ENCODE data around the gene NEDD4.
"Not testable (repeated sequence)": the region's sequence is repeated elsewhere in the genome, so short reads cannot be mapped to it uniquely, and the experiment has no call there.

NEDD4 gene

DNA sequence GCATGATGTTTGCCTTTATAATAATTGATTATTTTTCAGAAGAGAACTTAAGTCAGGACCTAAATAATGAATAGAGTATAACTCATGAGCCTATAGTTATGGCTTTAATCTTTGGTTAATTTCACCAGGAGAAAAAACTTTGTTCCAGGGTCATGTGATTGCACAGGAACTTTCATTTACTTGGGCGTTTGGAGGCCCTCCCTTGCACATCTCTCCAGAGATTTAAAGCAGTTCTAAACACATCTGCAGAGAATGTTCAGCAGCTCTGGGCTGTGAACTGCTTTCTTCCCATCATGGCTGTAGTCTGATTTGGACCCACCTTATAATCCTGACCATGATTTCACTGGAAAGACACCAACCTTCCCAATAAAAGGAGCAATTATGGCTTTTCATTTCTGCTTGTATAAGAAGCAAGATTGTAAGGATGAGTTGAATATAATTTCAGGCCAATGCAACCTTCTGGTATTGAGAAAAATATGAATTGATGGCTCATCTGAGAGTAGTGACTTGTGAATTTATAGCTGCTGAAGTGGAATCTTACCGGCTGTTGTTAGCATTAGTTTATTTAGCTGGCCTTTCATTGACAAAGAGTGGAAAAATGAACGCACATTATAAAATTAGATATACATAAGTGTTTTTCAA is 169.6 kb downstream of the NEDD4 start:
- ATAC-seq, result no peak

DNA sequence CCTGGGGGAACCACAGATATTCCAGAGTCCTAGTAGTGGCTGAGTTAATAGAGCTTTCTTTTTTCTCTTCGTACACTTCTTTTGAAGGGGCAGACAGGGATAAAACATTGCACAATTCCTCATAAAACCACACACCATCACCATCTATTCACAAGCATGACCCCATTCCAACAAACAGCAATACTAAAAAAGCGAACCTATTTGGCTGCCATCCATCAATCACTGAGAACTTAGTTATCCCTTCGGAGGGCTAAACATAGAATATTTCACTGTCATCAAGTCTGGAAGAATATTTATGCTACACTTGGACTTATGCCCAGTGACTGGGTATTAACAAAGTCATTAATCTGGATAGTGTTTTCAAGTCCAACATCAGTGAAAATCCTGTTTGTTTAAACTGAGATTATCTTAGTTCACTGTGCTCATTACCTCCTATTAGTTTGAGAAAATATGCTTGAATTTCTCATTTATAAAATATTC is 170.2 kb downstream of the NEDD4 start:
- no peak for ATAC-seq

DNA sequence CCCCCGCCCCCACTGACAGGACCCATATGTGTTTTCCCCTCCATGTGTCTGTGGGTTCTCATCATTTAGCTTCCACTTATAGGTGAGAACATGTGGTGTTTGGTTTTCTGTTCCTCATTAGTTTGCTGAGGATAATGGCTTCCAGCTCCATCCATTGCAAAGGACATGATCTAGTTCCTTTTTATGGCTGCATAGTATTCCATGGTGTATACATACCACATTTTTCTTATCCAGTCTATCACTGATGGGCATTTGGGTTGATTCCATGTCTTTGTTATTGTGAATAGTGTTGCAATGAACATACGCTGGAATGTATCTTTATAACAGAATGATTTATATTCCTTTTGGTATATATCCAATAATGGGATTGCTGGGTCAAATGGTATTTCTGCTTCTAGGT is 171.7 kb downstream of the NEDD4 start:
- ATAC-seq, result not testable (repeated sequence)

DNA sequence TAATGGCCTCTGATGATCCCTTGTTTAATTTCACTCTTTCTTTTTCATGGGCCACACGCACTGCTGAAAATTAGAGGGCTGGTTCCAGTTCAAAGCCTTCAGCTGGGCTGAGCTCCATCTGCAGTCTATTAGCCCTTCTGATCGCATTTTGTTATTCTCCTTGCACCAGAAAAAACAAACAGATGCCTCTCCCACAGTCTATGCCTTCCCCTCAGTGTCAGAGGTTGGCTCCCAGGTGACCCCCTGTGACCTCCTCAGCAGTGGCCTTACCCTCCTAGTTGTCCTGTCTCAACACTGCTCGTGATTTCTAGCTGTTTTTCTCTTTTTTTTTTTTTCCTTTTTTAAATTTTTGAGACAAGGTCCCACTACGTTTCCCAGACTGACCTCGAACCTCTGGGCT is 173.4 kb downstream of the NEDD4 start:
- no peak for ATAC-seq

DNA sequence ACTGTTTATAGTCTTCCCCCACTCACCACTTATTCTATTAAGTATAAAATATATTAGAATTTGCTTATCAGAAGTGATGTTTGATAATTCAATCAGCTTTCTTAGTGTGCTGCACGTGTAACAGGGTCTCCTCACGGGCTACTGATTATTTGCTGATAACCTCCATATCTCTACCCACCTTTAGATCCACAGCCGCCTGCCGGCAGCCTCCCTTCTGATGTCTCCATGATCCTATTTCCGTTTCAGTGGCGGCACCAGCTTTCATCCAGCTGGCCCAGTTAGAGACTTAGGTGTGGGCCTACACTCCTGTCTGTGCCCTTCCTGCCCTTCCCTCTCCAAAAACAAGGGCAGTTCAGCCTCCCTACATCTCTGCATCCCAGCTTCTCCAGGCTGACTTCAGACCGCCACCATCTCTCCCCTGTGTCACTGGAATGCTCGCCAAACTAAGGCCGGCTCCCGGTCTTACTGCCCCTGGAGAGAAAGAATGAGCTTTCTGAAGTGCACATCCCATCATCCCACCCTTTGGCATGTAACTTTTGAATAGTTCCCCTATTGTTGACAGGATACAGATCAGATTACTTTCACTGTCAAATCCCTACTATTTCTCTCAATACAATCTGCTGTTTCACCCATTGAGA is 173.9 kb downstream of the NEDD4 start:
- no peak for ATAC-seq

DNA sequence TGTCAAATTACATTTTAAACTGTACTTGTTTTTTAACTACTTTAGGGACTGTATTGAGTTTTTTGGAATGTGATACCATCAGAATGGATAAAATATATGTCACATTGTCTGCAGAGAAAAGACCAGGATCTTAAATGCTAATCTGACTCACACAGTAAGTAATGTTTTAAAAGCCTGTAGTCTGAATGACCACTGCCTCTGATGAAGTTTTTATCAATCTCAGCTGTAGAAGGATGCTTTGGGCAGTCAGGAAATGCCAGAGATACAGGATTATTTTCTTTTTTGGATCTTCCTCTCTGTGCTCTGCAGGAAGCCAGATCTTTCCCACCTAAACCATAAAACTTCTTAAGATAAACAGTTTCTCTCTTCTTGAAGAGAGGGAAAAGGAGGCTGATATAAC is 177.4 kb downstream of the NEDD4 start:
- ATAC-seq, result no peak

DNA sequence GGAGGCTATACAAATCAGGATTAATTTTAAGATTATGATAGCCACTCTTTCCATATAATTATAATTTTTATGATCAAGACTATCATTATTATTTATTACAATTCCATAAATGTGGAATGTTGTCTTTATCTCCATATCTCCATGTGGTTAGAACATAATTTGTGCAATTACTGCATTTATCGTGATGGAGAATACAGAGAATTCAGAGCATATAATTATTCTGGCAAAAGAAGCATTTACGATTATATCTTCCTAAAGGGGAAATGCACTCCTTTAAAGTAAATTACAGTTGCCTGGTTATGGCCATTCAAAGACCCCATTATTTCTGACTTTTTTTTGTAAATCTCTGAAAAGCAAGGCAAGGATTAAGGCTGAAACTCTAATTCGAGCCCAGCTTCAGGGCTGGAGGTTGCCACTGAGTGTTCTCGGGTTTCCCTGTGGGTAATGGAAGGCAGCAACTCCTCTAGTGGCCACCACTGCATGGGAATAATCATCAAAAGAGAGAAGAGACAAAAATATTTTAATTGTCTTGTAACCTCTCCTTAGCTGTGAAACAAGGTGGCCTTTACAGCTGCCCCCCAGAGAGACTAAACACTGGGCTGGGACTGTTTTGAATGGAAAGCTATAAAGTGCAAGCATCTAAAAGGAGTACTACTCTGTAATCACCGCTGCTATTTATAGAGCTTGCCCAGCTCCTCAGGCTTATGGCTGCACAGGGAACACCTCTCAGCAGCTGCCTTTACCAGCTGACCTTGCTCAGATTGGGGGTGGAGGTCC is 190.6 kb downstream of the NEDD4 start:
- no peak for ATAC-seq

DNA sequence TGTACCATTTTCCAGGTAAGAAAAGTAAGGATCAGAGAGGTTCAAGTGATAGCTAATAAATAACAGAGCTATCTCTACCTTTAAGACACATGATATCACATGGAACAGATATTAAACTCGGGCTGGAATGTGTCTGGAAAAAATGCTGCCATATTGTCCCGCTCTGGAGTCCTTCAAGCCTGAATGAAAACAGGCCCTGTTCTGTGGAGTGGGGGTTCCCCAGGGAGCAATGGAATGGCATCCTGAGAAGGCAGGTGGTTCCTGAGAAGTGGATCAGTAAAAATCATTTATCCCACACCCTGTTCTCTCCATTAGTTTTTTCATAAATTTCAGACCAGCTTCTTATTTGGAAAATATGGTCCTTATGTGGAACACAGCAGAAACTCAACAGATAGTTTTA is 193.2 kb downstream of the NEDD4 start:
- ATAC-seq, result no peak

DNA sequence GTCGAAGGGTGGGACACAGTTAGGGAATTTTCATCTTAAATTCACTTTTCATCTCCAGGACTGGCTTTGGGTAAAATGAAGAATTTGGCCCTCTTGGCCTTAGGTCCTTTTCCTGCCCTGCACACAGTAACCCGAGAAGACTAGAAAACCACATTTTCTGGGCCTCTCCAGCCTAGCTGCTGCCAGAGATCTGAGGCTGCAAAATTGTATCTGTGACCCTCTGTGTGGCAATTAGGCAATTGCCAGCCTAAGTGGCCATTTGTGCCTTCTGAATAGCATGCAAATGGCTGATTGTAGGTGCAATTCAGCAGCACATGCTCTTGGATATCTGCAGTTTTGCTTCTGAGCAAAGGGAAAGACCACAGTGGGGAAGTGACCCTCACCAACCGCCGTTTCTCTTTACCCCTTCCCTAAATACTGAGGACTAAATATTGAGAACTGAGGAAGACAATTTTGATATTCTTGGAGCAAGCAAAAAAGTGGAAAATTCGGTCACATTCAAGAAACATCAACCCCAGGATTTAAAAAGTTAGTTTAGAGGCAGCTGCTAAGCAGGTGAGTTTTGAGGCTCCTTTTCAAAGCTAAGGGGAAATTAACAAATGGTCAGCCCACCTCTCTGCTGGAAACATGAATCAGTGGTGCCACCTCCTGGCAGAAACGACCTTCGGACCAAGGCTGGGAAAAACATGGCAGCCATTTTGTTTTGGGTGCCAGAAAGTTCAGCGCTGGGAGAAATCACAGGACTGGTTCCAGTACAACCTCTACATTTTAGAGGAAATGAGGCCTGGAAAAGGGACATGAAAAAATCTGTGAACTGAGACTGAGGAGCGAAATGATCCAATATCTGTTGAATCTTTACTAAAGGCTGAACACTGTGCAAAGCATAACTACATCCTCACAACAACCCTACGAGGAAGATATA is 193.9 kb downstream of the NEDD4 start:
- no peak for ATAC-seq

DNA sequence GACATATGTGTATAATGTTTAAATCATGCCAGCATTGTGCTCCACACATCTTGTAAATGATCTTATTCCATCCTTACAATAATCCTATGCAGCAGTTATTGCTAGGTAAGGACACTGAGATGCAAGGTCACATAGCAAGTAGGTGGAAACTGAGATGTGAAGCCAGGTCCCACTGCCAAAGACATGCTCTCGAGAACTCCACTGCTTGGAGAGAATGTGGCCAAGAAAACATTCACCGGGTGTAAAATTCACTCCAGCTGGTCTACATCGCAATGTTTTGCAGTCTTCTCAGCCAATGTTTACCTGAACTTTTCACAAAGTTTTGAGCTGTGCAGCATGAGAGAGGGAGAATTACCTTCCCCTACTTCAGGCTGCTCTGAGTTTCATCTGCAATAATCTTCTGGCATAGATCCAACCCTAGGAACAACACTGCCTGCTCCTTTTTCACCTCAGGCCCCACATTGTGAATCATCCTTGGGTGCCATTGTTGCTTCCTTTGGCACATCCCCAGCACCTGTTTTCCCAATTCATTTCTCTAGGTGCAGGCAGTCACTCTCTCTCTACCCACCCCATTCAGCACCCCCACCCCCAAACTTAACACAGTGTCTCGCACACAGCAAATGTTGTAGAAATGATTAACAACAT is 197.0 kb downstream of the NEDD4 start:
- no peak for ATAC-seq

DNA sequence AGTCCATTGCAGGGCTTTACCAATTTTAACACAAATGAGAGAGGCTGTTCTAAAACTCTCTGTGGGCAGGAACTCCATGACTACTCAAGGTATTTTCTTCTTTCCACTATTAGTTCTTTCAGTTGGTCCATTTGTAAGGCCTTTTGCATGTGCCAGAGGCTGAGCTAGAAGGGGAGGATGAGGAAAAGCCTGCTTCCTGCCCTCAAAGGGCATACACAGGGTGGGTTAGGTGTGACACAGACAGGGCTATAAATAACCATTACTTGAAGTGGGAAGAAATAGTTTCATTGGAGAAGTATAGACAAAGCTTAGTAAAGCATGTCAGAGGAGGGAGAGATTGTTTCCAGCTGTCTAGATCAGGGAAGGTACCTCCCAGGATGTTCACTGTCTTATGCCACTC is 198.4 kb downstream of the NEDD4 start:
- no peak for ATAC-seq

DNA sequence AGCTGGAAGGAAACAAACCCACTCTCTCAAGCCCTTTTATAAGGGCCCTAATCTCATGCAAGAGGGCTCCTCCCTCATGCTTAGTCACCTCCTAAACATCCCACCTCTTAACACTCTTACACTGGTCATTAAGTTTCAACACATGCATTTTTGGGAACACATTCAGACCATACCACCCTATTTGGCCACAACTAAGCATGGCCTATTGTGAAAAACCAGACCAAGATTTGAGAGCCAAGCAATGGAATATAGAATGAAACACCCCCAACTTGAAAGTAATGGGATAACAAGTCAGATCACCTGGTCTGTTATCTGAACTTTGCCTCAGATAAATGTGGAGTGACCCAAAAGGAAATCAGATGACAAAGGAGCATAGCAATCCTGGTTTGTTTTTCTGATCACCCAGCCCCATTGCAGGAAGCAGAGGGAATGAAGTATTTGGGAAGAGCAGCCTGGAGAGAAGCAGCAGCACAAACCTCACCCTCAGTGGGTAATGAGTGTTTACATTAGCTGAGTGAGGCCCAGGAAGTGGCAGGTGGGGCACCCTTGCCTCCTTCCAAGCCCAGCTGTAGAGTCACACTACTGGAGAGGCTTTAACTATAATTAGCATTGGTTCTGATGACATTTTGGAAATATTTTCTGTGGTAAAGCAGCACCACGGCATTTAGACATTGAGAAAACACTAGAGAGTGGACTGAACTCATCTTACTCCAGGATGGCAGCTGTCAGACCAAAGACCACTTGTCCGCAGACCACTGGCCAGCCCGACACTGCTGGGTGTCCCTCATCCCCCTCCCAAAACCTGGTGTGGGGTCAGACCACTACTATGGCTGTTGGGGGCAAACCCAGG is 201.6 kb downstream of the NEDD4 start:
- ATAC-seq, result no peak

DNA sequence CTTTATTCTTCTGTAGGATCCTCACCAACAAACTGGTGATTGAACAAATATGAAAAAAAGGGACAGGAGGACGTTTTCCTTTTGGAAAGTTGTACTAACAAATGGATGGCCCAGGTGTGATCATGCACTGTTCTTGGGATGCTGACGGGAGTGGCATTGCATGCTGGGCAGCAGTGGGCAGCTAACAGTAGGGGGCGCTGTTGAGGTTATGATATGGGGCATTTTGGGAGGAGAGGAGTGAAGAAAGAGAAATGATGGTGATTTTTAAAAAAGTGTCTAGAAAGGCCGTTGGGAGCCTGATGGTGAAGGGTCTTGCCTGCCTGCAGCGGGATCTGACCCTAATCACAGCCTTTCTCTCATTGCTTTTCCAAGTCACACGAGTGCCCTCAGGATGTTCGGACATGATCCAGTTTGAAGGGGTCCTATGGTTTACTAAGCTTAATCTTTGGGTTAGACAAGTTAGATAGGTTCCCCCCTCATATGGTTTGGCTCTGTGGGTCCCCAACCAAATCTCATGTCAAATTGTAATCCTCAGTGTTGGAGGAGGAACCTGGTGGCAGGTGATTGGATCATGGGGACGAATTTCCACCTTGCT is 204.2 kb downstream of the NEDD4 start:
- ATAC-seq, result no peak

DNA sequence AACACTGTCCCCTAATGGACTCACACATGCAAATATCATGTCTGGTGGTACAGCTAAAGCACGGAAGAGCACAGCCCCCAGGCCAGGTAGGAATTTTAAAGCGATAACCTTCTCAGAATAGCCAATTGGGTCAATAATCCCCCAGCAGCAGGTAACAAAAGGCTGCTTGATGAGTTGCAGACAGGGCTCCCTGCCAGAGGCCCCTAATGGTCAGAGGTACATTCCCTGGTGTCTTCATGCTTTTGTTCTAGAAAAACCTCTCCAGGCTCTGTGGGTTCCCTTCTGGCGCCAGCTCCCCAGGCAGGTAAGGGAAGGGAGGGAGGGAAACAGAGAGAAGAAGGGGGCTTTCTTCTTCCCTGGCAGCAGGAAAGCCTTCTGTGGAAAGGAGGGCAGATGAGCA is 207.1 kb downstream of the NEDD4 start:
- ATAC-seq, result no peak

DNA sequence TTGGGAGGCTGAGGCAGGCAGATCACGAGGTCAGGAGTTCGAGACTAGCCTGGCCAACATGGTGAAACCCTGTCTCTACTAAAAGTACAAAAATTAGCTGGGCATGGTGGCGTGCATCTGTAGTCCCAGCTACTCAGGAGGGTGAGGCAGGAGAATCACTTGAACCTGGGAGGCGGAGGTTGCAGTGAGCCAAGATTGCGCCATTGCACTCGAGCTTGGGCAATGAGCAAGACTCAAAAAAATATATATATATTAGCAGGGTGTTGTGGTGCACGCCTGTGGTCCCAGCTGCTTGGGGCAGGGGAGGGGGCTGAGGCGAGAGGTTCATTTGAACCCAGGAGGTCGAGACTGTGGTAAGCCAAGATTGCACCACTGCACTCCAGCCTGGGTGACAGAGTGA is 207.8 kb downstream of the NEDD4 start:
- not testable (repeated sequence) for ATAC-seq

DNA sequence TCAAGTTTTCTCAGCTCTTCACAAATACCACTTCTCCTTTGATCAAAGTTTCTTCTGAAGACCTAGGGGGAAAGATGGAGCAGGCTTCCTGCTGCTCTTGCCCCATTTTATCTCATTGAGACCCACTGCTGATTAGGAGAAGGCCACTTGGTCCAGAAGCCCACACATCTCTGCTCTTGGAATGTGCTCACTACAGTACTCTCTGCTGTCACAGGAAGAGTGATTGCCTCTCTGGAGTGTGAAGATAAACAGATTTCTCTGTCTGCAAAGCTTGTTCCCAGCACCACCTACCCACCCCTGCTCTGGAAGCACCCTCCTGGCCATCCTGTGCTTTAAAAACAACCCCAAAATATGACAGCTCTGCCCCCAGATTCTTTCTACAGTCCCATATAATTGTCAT is 209.1 kb downstream of the NEDD4 start:
- no peak for ATAC-seq

DNA sequence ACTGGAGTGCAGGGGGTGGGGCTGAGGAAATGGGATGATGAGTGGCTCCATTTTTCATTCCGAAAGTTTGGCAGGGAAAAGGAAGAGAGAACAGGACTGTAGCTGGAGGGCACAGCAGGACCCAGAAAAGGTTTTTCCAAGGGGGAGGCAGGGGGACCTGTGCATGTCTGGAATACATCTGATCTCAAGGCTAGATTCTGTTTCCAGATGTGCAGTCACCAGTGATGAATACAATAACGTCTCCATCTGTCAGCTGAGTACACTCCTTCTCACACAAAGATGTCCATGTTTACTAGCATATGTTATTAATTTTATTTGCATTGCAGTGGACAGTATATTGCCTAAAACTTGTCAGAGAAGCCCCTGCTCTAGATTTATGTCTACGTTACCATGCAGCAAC is 210.5 kb downstream of the NEDD4 start:
- no peak for ATAC-seq

DNA sequence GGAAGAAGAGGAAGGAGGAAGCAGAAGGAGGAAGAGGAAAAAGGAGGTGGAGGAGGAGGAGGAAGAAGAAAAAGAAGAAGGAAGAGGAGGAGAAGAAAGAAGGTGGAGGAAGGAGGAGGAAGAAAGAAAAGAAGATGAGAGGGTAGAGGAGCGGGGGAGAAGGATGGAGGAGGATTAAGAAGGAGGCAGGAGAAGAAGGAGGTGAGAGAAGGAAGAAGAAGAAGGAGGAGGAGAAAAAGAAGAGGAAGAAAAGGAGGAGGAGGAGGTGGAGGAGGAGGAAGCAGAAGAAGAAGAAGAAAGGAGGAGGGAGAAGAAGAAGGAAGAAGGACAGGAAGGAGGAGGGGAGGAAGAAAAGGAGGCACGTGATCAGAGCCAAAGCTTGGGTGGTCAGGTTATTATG is 213.1 kb downstream of the NEDD4 start:
- ATAC-seq, result no peak

DNA sequence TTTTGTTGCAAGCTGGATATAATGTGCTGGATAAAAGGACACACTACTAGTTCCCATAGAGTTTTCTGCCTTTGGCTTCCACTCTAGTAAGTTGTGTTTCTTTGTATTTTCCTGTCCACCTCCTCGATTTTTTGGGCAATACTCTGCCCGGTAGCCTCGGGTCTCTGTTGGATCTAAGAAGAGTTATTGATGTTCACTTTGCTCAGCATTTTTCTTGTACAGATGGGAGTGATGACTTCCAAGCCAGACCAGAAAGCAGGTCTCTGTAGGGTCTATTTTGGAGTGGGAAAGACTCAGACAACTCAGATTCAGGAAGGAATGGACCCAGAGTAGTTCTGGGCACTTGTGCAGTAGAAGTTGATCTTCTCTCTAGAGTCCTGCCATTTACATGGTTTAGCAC is 214.5 kb downstream of the NEDD4 start:
- no peak for ATAC-seq
